ENCODE measurements around the gene PRKAR1B. TPM values are rescaled to one million over a fixed set of nuclear protein-coding genes. Genes with fewer than 3 reads are reported as not detected.

Gene PRKAR1B
- total RNA-seq, 1 experiment from 2014 or later: 62.0 TPM

- Histone ChIP-seq H3K36me3 (ENCODE audit: control insufficient read depth, insufficient read depth, low read length) (no peaks in the 10 kb centered on the region), H3K9me3 (ENCODE audit: control insufficient read depth, insufficient read depth, low read depth, low read length) (peaks cover 8% of the 10 kb centered on the region; the same call in 1 of the 2 replicates), H3K4me1 (ENCODE audit: control insufficient read depth, insufficient read depth, low read length) (peaks cover 38% of the 10 kb centered on the region), H3K4me3 (ENCODE audit: low read depth in 2 of 2, low read length in 2 of 2) (peak overlapping the region; percentile 63 to 67; a peak in 3 of 4 replicates), H3K27ac (ENCODE audit: low read length) (peak overlapping the region; percentile 89), H3K27me3 (ENCODE audit: control insufficient read depth, insufficient read depth, low read length) (no peaks in the 10 kb centered on the region)
- in situ Hi-C loops (cut with HindIII; ENCODE audit: low pct_unique_long_range_greater_than_20kb, low sequenced_read_pairs) (no loop called here), intact Hi-C loops (cut with micrococcal nuclease; ENCODE audit: unreplicated experiment) (no loop called here)
- ATAC-seq: no peak
- no TSS peak for BruUV-seq (replicated peaks)
- no peak for DNase-seq (ENCODE audit: low read depth, low spot score)
- ChIA-PET CTCF (interaction anchor here (0.6 to 0.7 kb wide), 3 partner anchors 40 to 95 kb away, joined by 3 to 8 read pairs (median 3); no protein-coding TSS in a partner anchor), POLR2A (no interaction called here)
- no peak for TF ChIP-seq TCF7L2 (IDR thresholded peaks at IDR 0.05; ENCODE audit: low read depth, low read length)
- TF ChIP-seq POLR2AphosphoS5 (IDR thresholded peaks at IDR 0.05; ENCODE audit: low read depth, low read length): no peak
- TF ChIP-seq, protein P1, sequence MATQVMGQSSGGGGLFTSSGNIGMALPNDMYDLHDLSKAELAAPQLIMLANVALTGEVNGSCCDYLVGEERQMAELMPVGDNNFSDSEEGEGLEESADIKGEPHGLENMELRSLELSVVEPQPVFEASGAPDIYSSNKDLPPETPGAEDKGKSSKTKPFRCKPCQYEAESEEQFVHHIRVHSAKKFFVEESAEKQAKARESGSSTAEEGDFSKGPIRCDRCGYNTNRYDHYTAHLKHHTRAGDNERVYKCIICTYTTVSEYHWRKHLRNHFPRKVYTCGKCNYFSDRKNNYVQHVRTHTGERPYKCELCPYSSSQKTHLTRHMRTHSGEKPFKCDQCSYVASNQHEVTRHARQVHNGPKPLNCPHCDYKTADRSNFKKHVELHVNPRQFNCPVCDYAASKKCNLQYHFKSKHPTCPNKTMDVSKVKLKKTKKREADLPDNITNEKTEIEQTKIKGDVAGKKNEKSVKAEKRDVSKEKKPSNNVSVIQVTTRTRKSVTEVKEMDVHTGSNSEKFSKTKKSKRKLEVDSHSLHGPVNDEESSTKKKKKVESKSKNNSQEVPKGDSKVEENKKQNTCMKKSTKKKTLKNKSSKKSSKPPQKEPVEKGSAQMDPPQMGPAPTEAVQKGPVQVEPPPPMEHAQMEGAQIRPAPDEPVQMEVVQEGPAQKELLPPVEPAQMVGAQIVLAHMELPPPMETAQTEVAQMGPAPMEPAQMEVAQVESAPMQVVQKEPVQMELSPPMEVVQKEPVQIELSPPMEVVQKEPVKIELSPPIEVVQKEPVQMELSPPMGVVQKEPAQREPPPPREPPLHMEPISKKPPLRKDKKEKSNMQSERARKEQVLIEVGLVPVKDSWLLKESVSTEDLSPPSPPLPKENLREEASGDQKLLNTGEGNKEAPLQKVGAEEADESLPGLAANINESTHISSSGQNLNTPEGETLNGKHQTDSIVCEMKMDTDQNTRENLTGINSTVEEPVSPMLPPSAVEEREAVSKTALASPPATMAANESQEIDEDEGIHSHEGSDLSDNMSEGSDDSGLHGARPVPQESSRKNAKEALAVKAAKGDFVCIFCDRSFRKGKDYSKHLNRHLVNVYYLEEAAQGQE (IDR thresholded peaks at IDR 0.05; ENCODE audit: insufficient read depth in 1 of 2, low read depth in 2 of 2, low read length in 1 of 2): no peak
Measured at GRCh38 chr7:728602-729001, 1.5 kb upstream of the PRKAR1B start.

DNA sequence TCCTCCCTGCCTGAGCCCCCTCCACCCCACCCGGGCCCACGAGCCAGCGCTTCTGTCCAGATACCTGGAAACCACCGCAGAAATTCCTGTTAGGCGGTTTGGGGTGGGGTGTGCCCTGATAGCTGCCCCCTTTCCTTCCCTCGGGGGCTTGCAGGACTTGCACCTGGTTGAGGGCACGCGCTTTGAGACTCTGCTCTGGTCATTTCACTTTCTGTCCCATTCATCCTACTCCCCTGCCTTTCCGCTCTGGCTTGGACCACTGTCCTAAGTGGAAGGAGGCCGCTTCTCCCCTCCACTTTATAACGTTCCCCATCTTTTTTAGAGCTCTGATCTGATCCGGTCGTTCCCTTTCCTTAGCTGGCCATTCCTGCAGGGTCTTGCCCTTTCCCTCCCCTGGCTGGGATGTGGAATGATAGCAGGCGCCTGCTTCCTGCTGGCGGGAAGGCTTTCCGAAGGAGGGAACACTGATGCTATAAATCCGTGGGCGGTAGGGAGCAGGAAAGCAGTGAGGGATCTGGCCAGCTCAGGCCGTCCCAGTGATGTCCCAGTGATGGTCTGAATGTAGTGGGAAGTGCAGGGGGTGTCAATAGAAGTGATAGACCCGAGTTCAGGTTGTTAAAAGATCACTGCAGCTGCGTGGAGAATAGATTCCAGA, 852 bp upstream of the PRKAR1B start:
- intact Hi-C loops (cut with micrococcal nuclease; ENCODE audit: unreplicated experiment) (no loop called here), in situ Hi-C loops (cut with HindIII; ENCODE audit: low pct_unique_long_range_greater_than_20kb, low sequenced_read_pairs) (no loop called here)
- TF ChIP-seq, protein P1 (IDR thresholded peaks at IDR 0.05; ENCODE audit: insufficient read depth in 1 of 2, low read depth in 2 of 2, low read length in 1 of 2): no peak
- TF ChIP-seq SIN3A (IDR thresholded peaks at IDR 0.05; ENCODE audit: borderline replicate concordance, insufficient read depth, low read depth, low read length): 0 out of 2 replicates have a peak, but pooled peaks have one; percentile 46
- peak overlapping the region; percentile 89 for H3K27ac ChIP-seq (ENCODE audit: low read length)
- H3K9me3 ChIP-seq (ENCODE audit: control insufficient read depth, insufficient read depth, low read depth, low read length): peaks cover 8% of the 10 kb centered on the region; the same call in 1 of the 2 replicates
- peak overlapping the region; percentile 63 to 67 for H3K4me3 ChIP-seq (ENCODE audit: low read depth in 2 of 2, low read length in 2 of 2)
- H3K4me1 ChIP-seq (ENCODE audit: control insufficient read depth, insufficient read depth, low read length): peaks cover 36% of the 10 kb centered on the region
- no peak for DNase-seq (ENCODE audit: low read depth, low spot score)
- ChIA-PET POLR2A (no interaction called here), CTCF (interaction anchor here (0.6 to 0.7 kb wide), 3 partner anchors 15 to 94 kb away, joined by 3 to 9 read pairs (median 3); no protein-coding TSS in a partner anchor)
- H3K36me3 ChIP-seq (ENCODE audit: control insufficient read depth, insufficient read depth, low read length): no peaks in the 10 kb centered on the region
- no peaks in the 10 kb centered on the region for H3K27me3 ChIP-seq (ENCODE audit: control insufficient read depth, insufficient read depth, low read length)
- no peak for ATAC-seq
- no TSS peak for BruUV-seq (replicated peaks)
